Choroid plexus epithelial cell (primary cell): Measurements from ENCODE around the gene H6PD.

Experiments
- DNase-seq: peaks from one replicate; pipeline ENCODE4 v3.0.0-alpha.2; 2010; ENCODE audit warnings: low read depth
- H3K4me3 ChIP-seq: 2 replicates; pipeline ENCODE4 v1.5.1; 2011; ENCODE audit warnings: low read depth, mild to moderate bottlenecking, control low read depth, low read length, moderate library complexity
- TF ChIP-seq, protein P1 (sequence below): conservative IDR thresholded peaks from 2 replicates; pipeline ENCODE4 v1.5.1; 2011; ENCODE audit warnings: low read depth, mild to moderate bottlenecking, control low read depth, inconsistent platforms, low read length, moderate library complexity

Gene H6PD

DNA sequence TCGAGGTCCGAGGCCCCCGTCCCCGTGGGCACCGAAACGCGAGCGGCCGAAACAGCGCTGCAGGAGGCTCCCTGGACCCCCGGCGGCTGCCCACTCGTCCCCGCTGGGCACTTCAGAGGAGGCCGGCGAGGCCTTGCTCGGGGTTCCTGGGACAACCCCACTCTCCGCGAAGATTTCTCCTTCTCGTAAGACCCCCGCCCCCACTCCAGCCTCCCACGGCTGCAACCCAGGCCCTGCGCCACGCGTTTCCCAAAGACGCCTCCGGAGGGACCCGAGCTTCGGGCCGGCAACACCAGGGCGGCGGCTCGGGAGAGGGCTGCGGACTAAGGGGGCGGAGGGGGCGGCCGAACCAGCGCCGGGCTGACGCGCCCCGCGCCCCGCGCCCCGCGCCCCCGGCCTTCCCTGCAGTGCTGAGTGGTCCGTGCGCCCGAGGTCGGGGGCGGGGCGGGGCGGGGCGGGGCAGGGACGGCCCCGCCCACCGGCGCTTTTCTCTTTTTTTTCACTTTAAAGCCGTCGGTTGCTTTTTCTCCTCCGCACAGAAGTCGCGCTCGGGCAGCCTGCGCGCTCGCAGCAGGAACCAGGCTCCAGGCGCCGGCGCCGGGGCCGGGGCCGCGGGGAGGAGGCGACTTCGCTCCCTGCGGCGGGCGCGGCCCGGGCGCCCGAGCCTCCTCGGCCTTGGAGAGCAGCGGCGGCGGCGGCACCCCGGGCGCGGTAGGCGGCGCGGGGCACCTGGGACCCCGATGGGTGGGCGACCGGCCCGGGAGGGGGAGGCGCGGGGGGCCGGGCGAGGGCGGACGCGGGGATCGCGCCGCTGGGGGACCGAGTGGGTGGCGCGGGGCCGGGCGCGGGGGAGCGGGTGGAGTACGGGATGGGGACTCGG, 58.0 kb downstream of the H6PD start, which contains the start of gene SPSB1:
Gene SPSB1, plus strand, starts transcription at position 534 of the 880 bp plus-strand sequence. CDS start 62,998 bp downstream, outside the sequence.
- TF ChIP-seq, protein P1, sequence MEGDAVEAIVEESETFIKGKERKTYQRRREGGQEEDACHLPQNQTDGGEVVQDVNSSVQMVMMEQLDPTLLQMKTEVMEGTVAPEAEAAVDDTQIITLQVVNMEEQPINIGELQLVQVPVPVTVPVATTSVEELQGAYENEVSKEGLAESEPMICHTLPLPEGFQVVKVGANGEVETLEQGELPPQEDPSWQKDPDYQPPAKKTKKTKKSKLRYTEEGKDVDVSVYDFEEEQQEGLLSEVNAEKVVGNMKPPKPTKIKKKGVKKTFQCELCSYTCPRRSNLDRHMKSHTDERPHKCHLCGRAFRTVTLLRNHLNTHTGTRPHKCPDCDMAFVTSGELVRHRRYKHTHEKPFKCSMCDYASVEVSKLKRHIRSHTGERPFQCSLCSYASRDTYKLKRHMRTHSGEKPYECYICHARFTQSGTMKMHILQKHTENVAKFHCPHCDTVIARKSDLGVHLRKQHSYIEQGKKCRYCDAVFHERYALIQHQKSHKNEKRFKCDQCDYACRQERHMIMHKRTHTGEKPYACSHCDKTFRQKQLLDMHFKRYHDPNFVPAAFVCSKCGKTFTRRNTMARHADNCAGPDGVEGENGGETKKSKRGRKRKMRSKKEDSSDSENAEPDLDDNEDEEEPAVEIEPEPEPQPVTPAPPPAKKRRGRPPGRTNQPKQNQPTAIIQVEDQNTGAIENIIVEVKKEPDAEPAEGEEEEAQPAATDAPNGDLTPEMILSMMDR, result no peak
- H3K4me3 ChIP-seq, result peak within 1 kb of the TSS; percentile 73
- peak; percentile 85 for DNase-seq

DNA sequence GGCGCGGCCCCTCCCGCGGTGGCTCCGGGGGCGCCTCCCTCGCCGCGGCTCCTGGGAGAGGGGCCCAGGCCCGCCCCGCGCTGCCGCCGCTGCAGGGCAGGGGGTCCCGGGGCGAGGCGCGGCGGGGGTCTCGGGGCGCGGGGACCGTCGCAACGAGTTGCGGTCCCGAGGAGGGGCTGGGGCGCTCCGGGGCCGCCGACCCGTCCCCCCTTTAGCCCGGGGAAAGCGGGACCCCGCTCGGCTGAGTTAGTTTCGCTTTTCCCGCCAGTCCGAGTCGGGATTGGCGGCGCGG, 58.6 kb downstream of the H6PD start:
- TF ChIP-seq, protein P1, result no peak
- DNase-seq, result no peak
- H3K4me3 ChIP-seq, result peak overlapping the region; percentile 73

DNA sequence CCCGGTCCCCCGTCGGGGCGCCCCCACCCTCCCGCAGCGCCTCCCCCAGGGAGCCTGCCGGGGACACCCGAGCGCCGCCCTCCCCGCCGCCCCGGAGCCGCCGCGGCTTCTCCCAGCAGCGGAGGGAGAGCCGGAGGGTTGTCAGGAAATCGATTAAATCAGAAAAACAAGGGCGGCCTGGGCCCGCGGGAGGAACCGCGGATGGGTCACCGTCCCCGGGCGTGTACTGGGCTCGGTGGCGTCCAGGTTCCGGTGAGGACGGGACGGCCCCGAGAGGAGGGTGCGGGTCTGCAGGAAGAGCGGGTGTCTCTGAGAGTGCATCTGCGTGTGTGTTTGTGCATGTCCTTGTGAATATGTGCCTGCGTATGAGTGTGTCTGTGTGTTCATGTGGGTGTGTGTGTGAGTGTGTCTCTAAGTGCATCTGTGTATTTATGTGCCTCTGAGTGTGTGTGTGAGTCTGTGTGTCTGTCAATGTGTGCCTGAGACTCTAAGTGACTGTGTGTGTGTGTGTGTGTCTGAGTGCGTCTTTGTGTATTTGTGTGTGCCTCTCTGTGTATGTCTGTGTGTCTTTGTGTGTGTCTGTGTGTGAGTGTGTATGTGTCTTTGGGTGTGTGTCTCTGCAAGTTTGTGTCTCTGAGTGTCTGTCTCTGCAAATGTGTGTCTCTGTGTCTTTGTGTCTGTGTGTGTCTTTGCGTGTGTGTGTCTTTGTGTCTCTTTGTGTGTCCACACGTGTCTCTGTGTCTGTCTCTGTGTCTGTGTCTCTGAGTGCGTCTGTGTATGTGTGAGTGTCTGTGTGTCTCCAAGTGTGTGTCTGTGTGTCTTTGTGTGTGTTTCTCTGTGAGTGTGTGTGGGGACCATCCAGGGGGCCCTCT, 59.2 kb downstream of the H6PD start:
- peak; percentile 50 for DNase-seq
- H3K4me3 ChIP-seq, result peak overlapping the region; percentile 73
- TF ChIP-seq, protein P1, result no peak

DNA sequence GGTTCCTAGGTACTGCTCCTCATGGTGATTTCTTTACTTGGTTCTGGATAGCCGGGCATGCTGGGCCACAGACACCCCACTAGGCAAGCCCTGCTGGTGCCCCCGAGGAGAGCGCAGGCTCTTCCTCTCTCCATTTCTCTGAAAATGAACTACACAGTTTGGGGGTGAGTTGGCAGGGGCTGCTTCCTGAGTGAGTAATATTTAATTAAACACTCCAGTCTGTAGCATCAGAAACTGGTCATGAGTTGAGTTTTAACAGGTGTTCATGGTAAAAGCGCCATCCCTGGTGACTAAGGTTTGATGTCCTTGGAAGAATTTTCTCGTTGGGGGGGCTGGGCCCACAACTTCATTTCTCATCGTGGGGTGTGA, 59.8 kb downstream of the H6PD start:
- TF ChIP-seq, protein P1, result no peak
- peak; percentile 68 for DNase-seq
- peak overlapping the region; percentile 73 for H3K4me3 ChIP-seq

DNA sequence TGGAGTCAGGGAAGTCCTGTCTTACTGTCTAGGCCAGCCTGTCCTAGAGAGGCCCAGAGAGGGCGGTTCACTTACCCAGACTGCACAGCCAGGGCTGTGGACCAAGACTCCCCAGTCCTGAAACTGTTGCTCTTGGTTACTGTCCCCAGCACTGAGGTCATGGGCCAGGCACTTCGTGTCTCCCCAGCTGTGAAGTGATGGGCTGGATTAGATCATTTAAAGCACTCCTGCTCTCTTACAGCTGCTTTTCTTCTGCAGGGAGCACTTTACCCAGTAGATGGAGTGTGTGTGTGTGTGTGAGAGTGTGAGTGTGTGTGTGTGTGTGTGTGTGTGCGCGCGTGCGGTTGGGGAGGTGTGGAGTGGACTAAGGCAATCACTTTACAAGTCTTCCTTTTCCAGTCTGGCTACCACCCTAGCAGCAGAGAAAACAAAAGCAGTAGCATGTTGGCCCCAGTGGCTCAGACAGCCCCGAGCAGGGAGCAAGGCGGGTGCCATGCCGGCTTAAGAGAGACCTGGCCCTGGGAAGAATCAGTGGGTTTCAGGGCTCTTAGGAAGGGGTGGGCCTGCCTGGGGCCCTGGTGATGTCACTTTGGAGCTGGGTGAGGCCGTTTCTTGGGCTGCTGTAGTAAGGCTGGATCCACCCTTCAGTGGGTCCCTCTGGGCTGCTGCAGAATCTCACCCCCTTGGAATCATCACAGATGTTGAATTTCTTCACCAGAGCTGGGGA, 60.5 kb downstream of the H6PD start:
- TF ChIP-seq, protein P1, result peak; percentile 41
- DNase-seq, result peak; percentile 83
- H3K4me3 ChIP-seq, result peak overlapping the region; percentile 73

DNA sequence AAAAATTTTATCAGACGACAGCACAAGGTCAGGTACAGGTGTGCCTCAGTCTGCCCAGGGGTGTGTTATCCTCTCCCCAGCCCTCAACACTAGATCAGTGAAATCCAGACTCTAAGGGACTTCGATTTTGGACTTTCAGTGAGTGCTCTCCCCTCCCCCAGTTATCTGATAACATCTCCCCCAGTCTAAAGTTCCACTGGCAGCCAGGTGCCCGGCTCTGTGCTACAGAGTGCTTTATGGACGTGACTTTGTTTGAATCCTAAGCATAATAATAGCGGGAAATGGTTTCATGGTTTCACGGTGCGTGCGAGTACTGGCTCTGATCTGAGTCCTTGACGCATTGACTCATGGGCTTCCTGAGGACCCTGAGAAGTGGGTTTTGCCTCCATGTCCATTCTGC, 61.3 kb downstream of the H6PD start:
- H3K4me3 ChIP-seq, result no peak overlapping the region
- TF ChIP-seq, protein P1, result no peak
- no peak for DNase-seq
